ENCODE results near the gene TRIM2. TPM values are rescaled to one million over a fixed set of nuclear protein-coding genes. Genes with fewer than 3 reads are reported as not detected.
A peak's percentile ranks its signal among the peaks of the same experiment; 100 is the strongest.

The TRIM2 gene
- total RNA-seq, 1 experiment from 2014 or later = 0.97 TPM

GRCh38 chr4:153366486-153366885 lies 162.2 kb downstream of the TRIM2 start:
- no peaks in the 10 kb centered on the region for H3K9me2 ChIP-seq (replicated peaks; ENCODE audit: insufficient read depth, low read length)
- H3K4me2 ChIP-seq (ENCODE audit: low read depth, low read length, poor library complexity, severe bottlenecking) = no peak overlapping the region
- peaks cover 4% of the 10 kb centered on the region; the same call in 1 of the 2 replicates for H3K79me2 ChIP-seq (ENCODE audit: low read length)
- H2AFZ ChIP-seq (ENCODE audit: low read length) = no peak overlapping the region
- H3K4me3 ChIP-seq (ENCODE audit: low read length) = no peak overlapping the region
- no peaks in the 10 kb centered on the region for H4K20me1 ChIP-seq (ENCODE audit: insufficient read depth, low read depth, low read length)
- no peaks in the 10 kb centered on the region for H3K9me3 ChIP-seq (ENCODE audit: low read length)
- H3K36me3 ChIP-seq (ENCODE audit: insufficient read depth, low read length) = peaks cover 86% of the 10 kb centered on the region
- DNase-seq = no peak
- H3K27me3 ChIP-seq (ENCODE audit: low read length) = no peaks in the 10 kb centered on the region
- H3K27ac ChIP-seq (ENCODE audit: low read length) = no peak overlapping the region
- H3K4me1 ChIP-seq (ENCODE audit: low read length) = no peaks in the 10 kb centered on the region
- no peak overlapping the region for H3K9ac ChIP-seq (ENCODE audit: low read length)

DNA sequence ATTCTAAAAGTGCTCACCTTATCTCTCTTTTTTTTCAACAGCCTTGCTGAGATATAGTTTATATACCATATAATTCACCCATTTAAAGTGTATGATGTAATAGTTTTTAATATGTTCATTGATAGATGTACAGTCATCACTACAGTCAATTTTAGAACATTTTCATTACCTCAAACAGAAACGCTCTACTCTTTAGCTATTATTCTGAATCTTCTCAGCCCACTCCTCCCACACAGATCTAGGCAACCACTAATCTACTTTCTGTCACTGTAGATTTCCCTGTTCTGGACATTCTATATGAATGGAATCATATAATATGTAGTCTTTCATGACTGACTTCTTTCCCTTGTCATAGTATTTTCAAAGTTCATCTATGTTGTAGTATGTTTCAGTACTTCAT lies 162.8 kb downstream of the TRIM2 start:
- H3K9me2 ChIP-seq (replicated peaks; ENCODE audit: insufficient read depth, low read length) = no peaks in the 10 kb centered on the region
- no peaks in the 10 kb centered on the region for H3K27me3 ChIP-seq (ENCODE audit: low read length)
- H4K20me1 ChIP-seq (ENCODE audit: insufficient read depth, low read depth, low read length) = no peaks in the 10 kb centered on the region
- peaks cover 88% of the 10 kb centered on the region for H3K36me3 ChIP-seq (ENCODE audit: insufficient read depth, low read length)
- no peak overlapping the region for H3K27ac ChIP-seq (ENCODE audit: low read length)
- no peak for DNase-seq
- H2AFZ ChIP-seq (ENCODE audit: low read length) = no peak overlapping the region
- no peaks in the 10 kb centered on the region for H3K4me1 ChIP-seq (ENCODE audit: low read length)
- peaks cover 3% of the 10 kb centered on the region; the same call in 1 of the 2 replicates for H3K79me2 ChIP-seq (ENCODE audit: low read length)
- no peak overlapping the region for H3K4me2 ChIP-seq (ENCODE audit: low read depth, low read length, poor library complexity, severe bottlenecking)
- no peaks in the 10 kb centered on the region; the same call in 1 of the 2 replicates for H3K9me3 ChIP-seq (ENCODE audit: low read length)
- H3K9ac ChIP-seq (ENCODE audit: low read length) = no peak overlapping the region
- H3K4me3 ChIP-seq (ENCODE audit: low read length) = no peak overlapping the region

DNA sequence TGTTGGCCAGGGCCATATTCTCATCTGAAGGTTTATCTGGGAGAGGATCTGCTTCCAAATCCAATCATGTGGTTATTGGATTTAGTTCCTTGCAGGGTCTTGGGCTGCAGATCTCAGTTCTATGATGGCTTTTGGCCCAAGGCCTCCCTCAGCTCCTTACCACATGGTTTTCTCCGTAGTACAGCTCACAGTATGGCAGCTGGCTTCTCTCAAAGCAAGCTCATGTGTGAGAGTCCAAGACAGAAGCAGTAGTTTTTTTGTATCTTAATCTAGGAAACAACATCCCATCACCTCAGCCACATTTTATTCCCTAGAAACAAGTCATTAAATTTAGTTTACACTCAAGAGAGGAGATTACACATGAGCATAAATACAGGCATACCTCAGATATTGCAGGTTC lies 164.8 kb downstream of the TRIM2 start:
- Histone ChIP-seq H3K79me2 (ENCODE audit: low read length) (no peaks in the 10 kb centered on the region; the same call in 1 of the 2 replicates), H2AFZ (ENCODE audit: low read length) (no peak overlapping the region), H4K20me1 (ENCODE audit: insufficient read depth, low read depth, low read length) (no peaks in the 10 kb centered on the region), H3K9me2 (replicated peaks; ENCODE audit: insufficient read depth, low read length) (no peaks in the 10 kb centered on the region), H3K9me3 (ENCODE audit: low read length) (peaks cover 7% of the 10 kb centered on the region), H3K4me1 (ENCODE audit: low read length) (no peaks in the 10 kb centered on the region), H3K27ac (ENCODE audit: low read length) (no peak overlapping the region), H3K27me3 (ENCODE audit: low read length) (no peaks in the 10 kb centered on the region), H3K4me3 (ENCODE audit: low read length) (no peak overlapping the region), H3K36me3 (ENCODE audit: insufficient read depth, low read length) (peaks cover 89% of the 10 kb centered on the region), H3K4me2 (ENCODE audit: low read depth, low read length, poor library complexity, severe bottlenecking) (no peak overlapping the region), H3K9ac (ENCODE audit: low read length) (no peak overlapping the region)
- DNase-seq = no peak

DNA sequence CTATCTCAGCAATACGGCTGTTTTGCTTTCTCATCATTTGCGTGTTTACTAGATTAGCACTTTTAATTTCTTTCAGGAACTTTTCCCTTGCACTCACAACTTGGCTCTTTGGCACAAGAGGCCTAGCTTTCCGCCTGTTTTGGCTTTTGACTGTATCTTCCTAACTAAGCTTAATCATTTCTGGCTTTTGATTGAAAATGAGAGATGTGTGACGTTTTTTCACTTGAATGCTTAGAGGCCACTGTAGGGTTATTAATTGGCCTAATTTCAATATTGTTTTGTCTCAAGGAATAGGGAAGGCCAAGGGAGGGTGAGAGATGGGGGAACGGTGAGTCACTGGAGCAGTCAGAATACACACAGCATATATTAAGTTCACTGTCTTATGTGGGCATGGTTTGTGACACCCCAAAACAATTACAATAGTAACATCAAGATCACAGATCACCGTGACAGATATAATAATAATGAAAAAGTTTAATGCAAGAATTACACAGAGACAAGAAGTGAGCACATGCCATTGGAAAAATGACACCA lies 167.5 kb downstream of the TRIM2 start:
- no peak overlapping the region for H3K27ac ChIP-seq (ENCODE audit: low read length)
- H4K20me1 ChIP-seq (ENCODE audit: insufficient read depth, low read depth, low read length) = no peaks in the 10 kb centered on the region
- no peak for DNase-seq
- H2AFZ ChIP-seq (ENCODE audit: low read length) = no peak overlapping the region
- H3K9me2 ChIP-seq (replicated peaks; ENCODE audit: insufficient read depth, low read length) = no peaks in the 10 kb centered on the region
- H3K4me1 ChIP-seq (ENCODE audit: low read length) = peaks cover 13% of the 10 kb centered on the region
- H3K79me2 ChIP-seq (ENCODE audit: low read length) = peaks cover 15% of the 10 kb centered on the region
- H3K4me3 ChIP-seq (ENCODE audit: low read length) = no peak overlapping the region
- H3K36me3 ChIP-seq (ENCODE audit: insufficient read depth, low read length) = peaks cover 69% of the 10 kb centered on the region
- peaks cover 7% of the 10 kb centered on the region for H3K9me3 ChIP-seq (ENCODE audit: low read length)
- no peak overlapping the region for H3K4me2 ChIP-seq (ENCODE audit: low read depth, low read length, poor library complexity, severe bottlenecking)
- no peaks in the 10 kb centered on the region for H3K27me3 ChIP-seq (ENCODE audit: low read length)
- no peak overlapping the region for H3K9ac ChIP-seq (ENCODE audit: low read length)

GRCh38 chr4:153372967-153373562 lies 168.8 kb downstream of the TRIM2 start:
- Histone ChIP-seq H3K4me3 (ENCODE audit: low read length) (no peak overlapping the region), H3K79me2 (ENCODE audit: low read length) (peaks cover 24% of the 10 kb centered on the region), H3K9ac (ENCODE audit: low read length) (no peak overlapping the region), H3K4me2 (ENCODE audit: low read depth, low read length, poor library complexity, severe bottlenecking) (no peak overlapping the region), H3K4me1 (ENCODE audit: low read length) (peaks cover 13% of the 10 kb centered on the region), H3K27ac (ENCODE audit: low read length) (no peak overlapping the region), H4K20me1 (ENCODE audit: insufficient read depth, low read depth, low read length) (no peaks in the 10 kb centered on the region), H3K9me3 (ENCODE audit: low read length) (peaks cover 7% of the 10 kb centered on the region), H3K9me2 (replicated peaks; ENCODE audit: insufficient read depth, low read length) (no peaks in the 10 kb centered on the region), H3K27me3 (ENCODE audit: low read length) (no peaks in the 10 kb centered on the region), H3K36me3 (ENCODE audit: insufficient read depth, low read length) (peaks cover 56% of the 10 kb centered on the region), H2AFZ (ENCODE audit: low read length) (no peak overlapping the region)
- DNase-seq = no peak

- no peaks in the 10 kb centered on the region for H3K27me3 ChIP-seq (ENCODE audit: low read length)
Observed at GRCh38 chr4:153374442-153374841, 170.2 kb downstream of the TRIM2 start.

GRCh38 chr4:153375303-153375702 lies 171.1 kb downstream of the TRIM2 start:
- no peaks in the 10 kb centered on the region for H3K9me2 ChIP-seq (replicated peaks; ENCODE audit: insufficient read depth, low read length)
- peaks cover 13% of the 10 kb centered on the region for H3K4me1 ChIP-seq (ENCODE audit: low read length)
- no peak overlapping the region for H3K4me2 ChIP-seq (ENCODE audit: low read depth, low read length, poor library complexity, severe bottlenecking)
- H3K9me3 ChIP-seq (ENCODE audit: low read length) = peaks cover 7% of the 10 kb centered on the region
- H3K36me3 ChIP-seq (ENCODE audit: insufficient read depth, low read length) = peaks cover 34% of the 10 kb centered on the region
- H3K27ac ChIP-seq (ENCODE audit: low read length) = peak overlapping the region; percentile 15; the same call in 1 of the 2 replicates
- DNase-seq = no peak
- no peaks in the 10 kb centered on the region for H4K20me1 ChIP-seq (ENCODE audit: insufficient read depth, low read depth, low read length)
- no peak overlapping the region for H2AFZ ChIP-seq (ENCODE audit: low read length)
- H3K4me3 ChIP-seq (ENCODE audit: low read length) = no peak overlapping the region
- H3K79me2 ChIP-seq (ENCODE audit: low read length) = peaks cover 27% of the 10 kb centered on the region
- no peaks in the 10 kb centered on the region for H3K27me3 ChIP-seq (ENCODE audit: low read length)
- H3K9ac ChIP-seq (ENCODE audit: low read length) = no peak overlapping the region

More at GRCh38 chr4:153374442-153374841, 170.2 kb downstream of the TRIM2 start:
- Histone ChIP-seq H3K27ac (ENCODE audit: low read length) (no peak overlapping the region), H3K36me3 (ENCODE audit: insufficient read depth, low read length) (peaks cover 43% of the 10 kb centered on the region), H3K4me3 (ENCODE audit: low read length) (no peak overlapping the region), H3K4me2 (ENCODE audit: low read depth, low read length, poor library complexity, severe bottlenecking) (no peak overlapping the region), H3K9me3 (ENCODE audit: low read length) (peaks cover 7% of the 10 kb centered on the region), H3K79me2 (ENCODE audit: low read length) (peaks cover 27% of the 10 kb centered on the region), H2AFZ (ENCODE audit: low read length) (no peak overlapping the region), H3K9me2 (replicated peaks; ENCODE audit: insufficient read depth, low read length) (no peaks in the 10 kb centered on the region), H3K9ac (ENCODE audit: low read length) (no peak overlapping the region), H4K20me1 (ENCODE audit: insufficient read depth, low read depth, low read length) (no peaks in the 10 kb centered on the region), H3K4me1 (ENCODE audit: low read length) (peaks cover 13% of the 10 kb centered on the region)
- no peak for DNase-seq

GRCh38 chr4:153383131-153383530 lies 178.9 kb downstream of the TRIM2 start:
- Histone ChIP-seq H3K36me3 (ENCODE audit: insufficient read depth, low read length) (no peaks in the 10 kb centered on the region), H4K20me1 (ENCODE audit: insufficient read depth, low read depth, low read length) (no peaks in the 10 kb centered on the region), H3K4me3 (ENCODE audit: low read length) (no peak overlapping the region), H3K79me2 (ENCODE audit: low read length) (peaks cover 3% of the 10 kb centered on the region; the same call in 1 of the 2 replicates), H3K27me3 (ENCODE audit: low read length) (no peaks in the 10 kb centered on the region), H2AFZ (ENCODE audit: low read length) (no peak overlapping the region), H3K4me2 (ENCODE audit: low read depth, low read length, poor library complexity, severe bottlenecking) (no peak overlapping the region), H3K4me1 (ENCODE audit: low read length) (no peaks in the 10 kb centered on the region), H3K9me3 (ENCODE audit: low read length) (no peaks in the 10 kb centered on the region), H3K27ac (ENCODE audit: low read length) (no peak overlapping the region), H3K9ac (ENCODE audit: low read length) (no peak overlapping the region), H3K9me2 (replicated peaks; ENCODE audit: insufficient read depth, low read length) (no peaks in the 10 kb centered on the region)
- DNase-seq = no peak

Measured in Karpas-422 (cell line).